CD4-positive, CD25-positive, alpha-beta regulatory T cell (primary cell): ENCODE measurements around the gene MYH9. TPM values are rescaled to one million over a fixed set of nuclear protein-coding genes. Genes with fewer than 3 reads are reported as not detected.
A peak's percentile ranks its signal among the peaks of the same experiment; 100 is the strongest.

Experiments
- ATAC-seq, 2 donors: fragments of 150-1000 bp; cut with Tn5 transposase; one replicate each; pipeline ENCODE4 v1.10.0; 2021; ENCODE audit warnings: low read depth in 2 of 2, moderate number of reproducible peaks in 2 of 2, moderate library complexity in 1 of 2
- DNase-seq, 3 donors: peaks; one replicate each; pipeline versions ENCODE4 v3.0.0 to v3.0.0-alpha.2; 2012 to 2022; ENCODE audit warnings: mixed read lengths in 1 of 3
- H3K27ac ChIP-seq: one replicate; pipeline ENCODE4 v1.7.0; 2013; ENCODE audit warnings: mild to moderate bottlenecking, low read length; ENCODE audit not compliant: insufficient read depth, poor library complexity, severe bottlenecking
- H3K27me3 ChIP-seq: one replicate; pipeline ENCODE4 v1.7.0; 2013; ENCODE audit warnings: low read length; ENCODE audit not compliant: control insufficient read depth, insufficient read depth
- H3K36me3 ChIP-seq: one replicate; pipeline ENCODE4 v1.7.0; 2013; ENCODE audit warnings: mild to moderate bottlenecking, low read length, moderate library complexity; ENCODE audit not compliant: control insufficient read depth, insufficient read depth
- H3K4me1 ChIP-seq: 2 replicates; pipeline ENCODE4 v1.7.0; 2013; ENCODE audit warnings: mild to moderate bottlenecking, low read length; ENCODE audit not compliant: insufficient read depth, control insufficient read depth, poor library complexity, severe bottlenecking
- H3K4me3 ChIP-seq: one replicate; pipeline ENCODE4 v1.7.0; 2013; ENCODE audit warnings: low read depth, mild to moderate bottlenecking, low read length, moderate library complexity
- H3K9me3 ChIP-seq, 2 experiments: 1 replicate in 1 of 2; 2 replicates in 1 of 2; pipeline ENCODE4 v1.7.0; 2013; ENCODE audit warnings: low read length in 2 of 2, mild to moderate bottlenecking in 1 of 2, moderate library complexity in 1 of 2; ENCODE audit not compliant: control insufficient read depth in 2 of 2
- H3K27ac Mint-ChIP-seq, 3 donors: one replicate each; pipeline ENCODE4 v1.8.0; 2020 to 2022; ENCODE audit warnings: mild to moderate bottlenecking in 3 of 3, mixed read lengths in 3 of 3, moderate library complexity in 2 of 3
- H3K27me3 Mint-ChIP-seq: one replicate; pipeline ENCODE4 v1.8.0; 2022; ENCODE audit warnings: mild to moderate bottlenecking, mixed read lengths
- H3K36me3 Mint-ChIP-seq: one replicate; pipeline ENCODE4 v1.8.0; 2020; ENCODE audit warnings: mixed read lengths
- H3K4me1 Mint-ChIP-seq, 4 donors: one replicate each; pipeline ENCODE4 v1.8.0; 2020 to 2022; ENCODE audit warnings: mixed read lengths in 4 of 4, mild to moderate bottlenecking in 1 of 4
- H3K4me3 Mint-ChIP-seq, 4 donors: one replicate each; pipeline ENCODE4 v1.8.0; 2020 to 2022; ENCODE audit warnings: mild to moderate bottlenecking in 4 of 4, mixed read lengths in 4 of 4, moderate library complexity in 3 of 4
- H3K9me3 Mint-ChIP-seq, 7 donors: one replicate each; pipeline ENCODE4 v1.8.0; 2020 to 2022; ENCODE audit warnings: mixed read lengths in 7 of 7, mild to moderate bottlenecking in 3 of 7, moderate library complexity in 2 of 7
- polyA plus RNA-seq, 4 donors: library from polyadenylated mRNA; unstranded; fragments of 300-500 nt; fragmentation: Illumina TruSeq; gene quantifications; one replicate each; pipeline ENCODE4 v1.2.3, GENCODE V29; 2021
- total RNA-seq: library from RNA; stranded (reverse); gene quantifications from one replicate; pipeline ENCODE4 v1.2.3, GENCODE V29; 2022

The MYH9 gene
- total and polyA plus RNA-seq, 5 donors from 2014 or later, result 80.0 to 1,341 (median 98.1) TPM

DNA sequence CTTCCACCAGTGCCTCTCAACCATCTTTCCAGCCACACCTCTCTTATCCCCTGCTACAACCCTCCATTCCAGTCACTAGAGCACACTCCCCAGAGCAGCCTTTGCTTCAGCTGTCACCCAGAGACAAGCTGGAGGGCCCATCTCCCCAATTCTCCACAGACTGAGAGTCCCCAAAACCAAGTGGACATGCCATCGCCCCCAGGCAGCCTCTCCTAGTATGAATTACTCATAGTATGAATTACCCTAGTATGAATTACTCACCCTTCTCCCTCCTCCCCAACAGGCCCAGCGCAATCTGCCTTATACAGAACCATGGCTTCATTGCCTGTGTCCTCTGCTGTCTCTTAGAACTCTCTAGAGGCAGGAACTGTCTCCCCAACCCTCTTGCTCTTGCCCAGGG is 24.8 kb downstream of the MYH9 start:
- peaks cover 13 to 99% (median 69%) of the 10 kb centered on the region in 4 donors for H3K4me1 Mint-ChIP-seq
- H3K9me3 Mint-ChIP-seq, result no peaks in the 10 kb centered on the region
- no peak for DNase-seq
- peaks cover 22% of the 10 kb centered on the region for H3K36me3 Mint-ChIP-seq
- Histone ChIP-seq H3K36me3 (peaks cover 34% of the 10 kb centered on the region), H3K4me1 (peaks cover 99% of the 10 kb centered on the region), H3K27me3 (no peaks in the 10 kb centered on the region), H3K4me3 (peak overlapping the region; percentile 73), H3K27ac (peak overlapping the region; percentile 96), H3K9me3 (no peaks in the 10 kb centered on the region)
- ATAC-seq, result peak; percentile 14 to 17
- H3K27me3 Mint-ChIP-seq, result no peaks in the 10 kb centered on the region
- peak overlapping the region; percentile 79 to 91 (median 83) for H3K4me3 Mint-ChIP-seq
- peak overlapping the region; percentile 74 to 99 (median 93) for H3K27ac Mint-ChIP-seq

DNA sequence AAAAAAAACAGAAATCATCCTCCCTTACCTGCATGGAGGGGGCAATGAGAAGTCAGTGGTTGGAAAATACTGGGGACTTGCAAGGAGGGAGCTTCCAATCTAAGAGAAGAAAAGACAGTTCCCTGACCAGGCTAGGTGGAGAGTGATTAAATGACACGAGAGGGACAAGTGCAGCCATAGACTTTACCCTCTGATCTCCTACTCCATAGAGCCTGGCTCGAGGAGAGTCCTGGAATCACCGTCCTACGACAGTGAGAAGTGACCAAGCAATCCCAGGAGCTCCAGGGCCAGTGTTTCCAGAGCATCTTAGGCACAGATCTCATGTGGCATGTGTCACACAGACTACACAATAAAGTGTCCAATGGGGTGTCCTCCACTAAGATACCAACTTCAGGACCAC is 25.7 kb downstream of the MYH9 start:
- H3K4me3 ChIP-seq, result peak overlapping the region; percentile 62
- H3K36me3 Mint-ChIP-seq, result peaks cover 25% of the 10 kb centered on the region
- H3K36me3 ChIP-seq, result peaks cover 31% of the 10 kb centered on the region
- peak overlapping the region; percentile 76 to 91 (median 83) for H3K4me3 Mint-ChIP-seq
- no peaks in the 10 kb centered on the region for H3K27me3 ChIP-seq
- H3K27ac Mint-ChIP-seq, result peak overlapping the region; percentile 74 to 99 (median 93)
- no peaks in the 10 kb centered on the region for H3K9me3 Mint-ChIP-seq
- DNase-seq (no peak), ATAC-seq (no peak)
- peaks cover 99% of the 10 kb centered on the region for H3K4me1 ChIP-seq
- no peaks in the 10 kb centered on the region for H3K9me3 ChIP-seq
- H3K27ac ChIP-seq, result peak overlapping the region; percentile 96
- no peaks in the 10 kb centered on the region for H3K27me3 Mint-ChIP-seq
- H3K4me1 Mint-ChIP-seq, result peaks cover 18 to 99% (median 74%) of the 10 kb centered on the region in 4 donors

DNA sequence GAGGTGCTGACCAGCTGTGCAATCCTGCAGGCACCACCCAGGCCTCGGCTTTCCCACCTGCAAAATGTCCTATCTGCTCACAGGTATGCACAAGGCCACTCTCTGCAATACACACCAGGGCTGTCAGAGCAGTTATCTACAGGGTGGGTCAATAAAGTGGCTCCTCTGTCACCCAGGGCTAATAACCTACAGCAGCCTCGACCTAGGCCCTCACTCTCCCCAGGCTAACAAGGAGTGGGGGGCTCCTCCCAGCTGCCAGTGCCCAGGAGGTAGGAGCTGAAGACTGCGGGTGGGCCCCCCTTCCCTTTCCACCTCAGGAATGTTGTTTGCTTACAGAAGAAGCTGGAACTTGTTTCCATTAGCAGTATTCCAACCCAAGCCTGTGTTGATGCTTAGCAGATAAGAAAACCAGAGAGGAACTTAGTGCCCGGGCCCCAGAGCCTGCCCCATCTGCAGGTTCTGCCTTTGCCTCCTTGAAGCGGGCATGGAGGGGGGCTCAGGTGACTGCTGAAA is 26.8 kb downstream of the MYH9 start:
- Histone ChIP-seq H3K27ac (peak overlapping the region; percentile 96), H3K4me3 (peak overlapping the region; percentile 62), H3K9me3 (no peaks in the 10 kb centered on the region), H3K27me3 (no peaks in the 10 kb centered on the region), H3K36me3 (peaks cover 26% of the 10 kb centered on the region), H3K4me1 (peaks cover 99% of the 10 kb centered on the region)
- ATAC-seq (no peak), DNase-seq (no peak)
- Mint-ChIP-seq H3K4me3 (peak overlapping the region; percentile 51 to 86 (median 78)), H3K27ac (peak overlapping the region; percentile 74 to 99 (median 93)), H3K27me3 (no peaks in the 10 kb centered on the region), H3K9me3 (no peaks in the 10 kb centered on the region), H3K4me1 (peaks cover 12 to 98% (median 73%) of the 10 kb centered on the region in 4 donors), H3K36me3 (peaks cover 20% of the 10 kb centered on the region)

DNA sequence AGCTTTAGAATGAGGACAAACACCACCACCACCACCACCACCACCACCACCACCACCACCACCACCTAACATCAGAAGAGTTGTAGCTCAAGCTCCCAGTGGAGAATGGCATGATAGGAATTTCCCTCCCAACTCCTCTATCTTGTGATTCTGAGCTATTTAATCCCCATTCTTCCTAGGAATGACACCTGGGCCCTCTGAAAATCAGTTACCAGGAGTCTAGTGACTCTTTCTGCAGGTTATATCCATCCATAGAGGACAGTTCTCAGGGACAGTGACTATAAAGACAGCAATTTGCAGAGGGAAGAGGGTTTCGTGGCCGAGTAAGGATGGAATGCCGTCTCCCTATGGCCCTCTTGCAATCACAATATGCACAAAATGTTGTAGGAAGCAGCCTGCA is 27.8 kb downstream of the MYH9 start:
- H3K36me3 Mint-ChIP-seq, result peaks cover 23% of the 10 kb centered on the region
- peak overlapping the region; percentile 51 to 86 (median 70) for H3K4me3 Mint-ChIP-seq
- Histone ChIP-seq H3K4me1 (peaks cover 99% of the 10 kb centered on the region), H3K4me3 (peak overlapping the region; percentile 70), H3K27ac (peak overlapping the region; percentile 80), H3K36me3 (peaks cover 29% of the 10 kb centered on the region), H3K27me3 (no peaks in the 10 kb centered on the region), H3K9me3 (no peaks in the 10 kb centered on the region)
- peak overlapping the region; percentile 46 to 99 (median 93) for H3K27ac Mint-ChIP-seq
- no peaks in the 10 kb centered on the region for H3K9me3 Mint-ChIP-seq
- no peak for ATAC-seq
- H3K4me1 Mint-ChIP-seq, result peaks cover 16 to 99% (median 78%) of the 10 kb centered on the region in 4 donors
- no peaks in the 10 kb centered on the region for H3K27me3 Mint-ChIP-seq
- DNase-seq, result no peak

DNA sequence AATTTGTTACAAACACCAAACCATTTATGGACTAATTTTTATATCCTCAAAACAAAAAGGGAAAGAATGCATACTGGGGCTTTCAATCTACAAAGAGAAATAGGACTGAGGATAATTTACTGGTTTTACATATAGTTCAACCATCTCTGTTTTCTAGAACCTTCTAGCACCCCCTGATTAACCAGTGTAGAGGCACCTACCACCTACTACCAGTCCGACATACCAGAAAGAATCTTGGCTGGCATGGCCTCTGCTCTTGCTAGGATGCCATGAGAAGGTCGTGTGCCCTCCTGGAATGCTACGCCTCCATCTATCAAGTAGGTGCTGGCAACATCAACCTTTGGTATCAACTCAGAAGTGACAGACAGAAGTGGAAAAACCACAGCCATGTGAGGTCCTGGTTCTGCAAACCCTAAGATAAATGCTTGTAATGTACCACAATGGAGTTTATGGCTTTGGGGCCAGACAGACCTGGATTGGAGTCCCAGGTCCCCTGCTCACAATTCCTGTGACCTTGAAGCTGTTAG is 28.2 kb downstream of the MYH9 start:
- Histone ChIP-seq H3K27ac (peak overlapping the region; percentile 80), H3K36me3 (peaks cover 29% of the 10 kb centered on the region), H3K27me3 (no peaks in the 10 kb centered on the region), H3K9me3 (no peaks in the 10 kb centered on the region), H3K4me3 (peak overlapping the region; percentile 70), H3K4me1 (peaks cover 99% of the 10 kb centered on the region)
- Mint-ChIP-seq H3K4me3 (peak overlapping the region; percentile 34 to 83 (median 70)), H3K27ac (peak overlapping the region; percentile 72 to 99 (median 91)), H3K9me3 (no peaks in the 10 kb centered on the region), H3K4me1 (peaks cover 18 to 99% (median 76%) of the 10 kb centered on the region in 4 donors), H3K27me3 (no peaks in the 10 kb centered on the region), H3K36me3 (peaks cover 21% of the 10 kb centered on the region)
- DNase-seq, result no peak
- ATAC-seq, result no peak

DNA sequence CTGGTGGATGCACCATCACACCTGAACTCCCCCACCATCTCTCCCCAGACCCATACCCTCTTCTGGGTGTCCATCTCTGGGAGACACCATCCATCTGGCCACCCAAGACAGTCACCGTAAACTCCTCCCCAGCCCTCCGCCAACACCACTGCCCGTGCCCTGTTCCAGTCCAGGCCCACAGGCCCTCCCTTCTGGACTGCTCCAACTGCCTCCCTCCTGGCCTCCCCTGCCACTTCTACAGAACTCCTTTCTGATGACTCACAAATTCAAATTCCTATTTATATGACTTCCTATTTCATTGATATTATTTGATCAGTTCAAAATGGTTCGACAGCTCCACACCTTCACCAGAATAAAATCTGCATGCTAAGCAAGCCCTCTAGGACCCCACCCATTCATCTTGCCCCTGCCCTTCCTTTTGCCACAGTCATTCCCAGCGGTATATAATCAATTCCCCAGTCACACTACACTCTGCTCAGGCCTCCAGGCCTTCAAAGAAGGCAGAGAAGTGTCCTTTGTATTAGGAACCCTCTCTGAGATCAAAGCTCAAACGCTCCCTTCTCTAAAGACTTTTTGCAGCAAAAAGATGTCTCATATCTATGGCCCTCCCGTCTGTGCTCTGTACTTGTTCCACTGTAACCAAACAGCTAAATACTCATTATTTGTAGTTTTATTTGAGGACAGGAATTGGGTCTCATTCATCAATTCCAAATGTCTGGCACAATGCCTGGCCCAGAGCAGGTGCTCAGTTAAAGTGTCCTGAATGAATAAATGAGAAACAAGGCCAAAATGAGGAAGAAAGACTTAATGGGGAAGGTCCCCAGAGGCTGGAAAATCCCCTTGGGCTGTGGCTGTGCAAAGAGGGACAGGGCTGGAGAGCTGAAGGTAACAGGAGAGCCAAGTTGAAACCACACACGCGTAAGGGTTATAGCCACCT is 29.0 kb downstream of the MYH9 start:
- Histone ChIP-seq H3K27me3 (no peaks in the 10 kb centered on the region), H3K4me3 (peak overlapping the region; percentile 70), H3K36me3 (peaks cover 24% of the 10 kb centered on the region), H3K4me1 (peaks cover 99% of the 10 kb centered on the region), H3K9me3 (no peaks in the 10 kb centered on the region), H3K27ac (peak overlapping the region; percentile 80)
- Mint-ChIP-seq H3K27ac (peak overlapping the region; percentile 72 to 99 (median 91)), H3K27me3 (no peaks in the 10 kb centered on the region), H3K9me3 (no peaks in the 10 kb centered on the region), H3K4me3 (peak overlapping the region; percentile 34 to 83 (median 70)), H3K4me1 (peaks cover 18 to 99% (median 73%) of the 10 kb centered on the region in 4 donors), H3K36me3 (peaks cover 20% of the 10 kb centered on the region)
- DNase-seq, result no peak
- ATAC-seq, result no peak

DNA sequence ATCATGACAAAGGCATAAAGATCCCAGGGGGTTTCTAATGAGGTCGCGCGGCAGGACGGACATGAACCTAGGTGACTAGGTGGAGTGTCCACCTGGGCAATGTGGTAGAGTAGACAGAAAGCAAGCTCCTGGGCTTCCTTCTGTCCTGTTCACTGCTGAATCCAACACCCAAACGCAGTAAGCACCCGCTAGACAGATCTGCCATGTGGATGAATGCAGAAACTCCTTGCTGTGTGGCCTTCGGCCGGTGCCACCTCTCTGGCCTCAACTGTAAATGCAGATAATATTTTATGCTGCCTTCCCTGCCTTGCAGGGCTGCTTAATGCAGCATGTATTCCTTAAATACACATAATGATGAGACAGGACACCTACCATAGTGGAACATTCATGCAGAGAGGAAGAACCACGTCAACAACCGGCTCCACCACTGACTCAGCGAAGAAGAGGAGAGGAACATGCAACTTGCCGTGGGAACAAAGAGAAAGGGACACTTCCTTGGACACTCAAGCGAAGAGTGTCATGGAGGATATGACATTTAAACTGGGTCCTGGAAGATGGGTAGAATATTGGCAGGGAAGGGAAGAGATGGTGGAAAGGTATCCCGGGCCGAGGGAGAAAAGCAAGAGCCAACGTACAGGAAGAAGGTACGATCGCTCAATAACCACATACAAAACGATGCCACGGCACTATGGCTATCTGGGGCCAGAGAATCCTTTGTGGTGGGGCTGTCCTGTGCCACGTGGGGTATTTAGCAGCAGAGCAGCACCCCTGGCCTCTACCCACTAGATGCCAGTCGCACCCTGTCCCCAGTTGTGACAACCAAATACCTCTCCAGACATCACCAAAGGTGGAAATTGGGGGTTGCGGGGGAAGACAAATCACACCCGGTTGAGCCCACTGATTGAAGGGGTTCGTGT is 30.8 kb downstream of the MYH9 start:
- peak overlapping the region; percentile 80 for H3K27ac ChIP-seq
- H3K27ac Mint-ChIP-seq, result peak overlapping the region; percentile 72 to 98 (median 90)
- H3K4me3 Mint-ChIP-seq, result peak overlapping the region; percentile 72 to 92 (median 80)
- H3K4me3 ChIP-seq, result peak overlapping the region; percentile 83
- H3K27me3 Mint-ChIP-seq, result no peaks in the 10 kb centered on the region
- DNase-seq (peak; percentile 42 to 56 (median 48)), ATAC-seq (peak; percentile 25 to 32)
- H3K9me3 Mint-ChIP-seq, result no peaks in the 10 kb centered on the region
- peaks cover 18% of the 10 kb centered on the region for H3K36me3 Mint-ChIP-seq
- no peaks in the 10 kb centered on the region for H3K27me3 ChIP-seq
- H3K9me3 ChIP-seq, result no peaks in the 10 kb centered on the region
- peaks cover 17 to 99% (median 71%) of the 10 kb centered on the region in 4 donors for H3K4me1 Mint-ChIP-seq
- peaks cover 99% of the 10 kb centered on the region for H3K4me1 ChIP-seq
- peaks cover 10% of the 10 kb centered on the region for H3K36me3 ChIP-seq
